Activated CD4-positive, CD25-positive, alpha-beta regulatory T cell treated with anti-CD3 and anti-CD28 coated beads, Interleukin-2, amount 50 U/mL, for 24 hours (primary cell): ENCODE results near the gene JPH4.

Experiments used
- ATAC-seq, 2 donors: fragments of 150-1000 bp; cut with Tn5 transposase; one replicate each; pipeline ENCODE4 v1.10.0; 2021; ENCODE audit warnings: mild to moderate bottlenecking in 1 of 2, moderate library complexity in 1 of 2

Gene JPH4

DNA sequence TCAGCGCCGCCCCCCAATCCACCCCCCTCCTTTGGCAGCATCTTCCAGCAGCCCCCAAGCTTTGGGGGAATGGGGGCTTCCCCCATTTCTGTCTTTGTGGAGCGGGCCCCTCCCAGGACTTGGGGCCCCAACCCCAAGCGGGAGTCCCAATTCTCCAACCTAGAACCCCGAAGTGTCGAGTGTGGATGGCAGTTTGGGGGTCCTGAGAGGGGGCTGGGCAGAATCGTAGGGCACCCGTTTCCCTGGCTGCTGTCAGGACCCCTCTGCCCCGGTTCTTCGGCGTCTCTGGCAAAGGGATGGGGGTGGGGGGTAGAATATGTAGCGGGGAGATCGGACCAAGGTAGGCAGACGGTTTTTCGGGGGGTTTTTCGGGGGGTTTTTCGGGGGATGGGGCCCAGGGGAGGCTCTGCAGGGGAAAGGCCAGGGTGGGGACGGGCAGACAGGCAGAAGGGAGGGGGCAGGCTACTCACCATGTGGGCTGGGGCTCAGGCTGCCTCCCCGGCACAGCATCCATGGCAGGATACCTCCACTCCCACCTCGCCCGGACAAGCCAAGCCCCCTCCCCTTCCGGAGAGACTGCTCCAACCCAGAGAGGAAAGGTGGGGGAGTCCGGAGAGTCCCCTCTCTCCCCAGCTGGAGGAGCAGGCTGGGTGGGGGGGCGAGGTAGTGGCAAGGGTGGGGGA is 739 bp downstream of the JPH4 start:
- no peak for ATAC-seq

DNA sequence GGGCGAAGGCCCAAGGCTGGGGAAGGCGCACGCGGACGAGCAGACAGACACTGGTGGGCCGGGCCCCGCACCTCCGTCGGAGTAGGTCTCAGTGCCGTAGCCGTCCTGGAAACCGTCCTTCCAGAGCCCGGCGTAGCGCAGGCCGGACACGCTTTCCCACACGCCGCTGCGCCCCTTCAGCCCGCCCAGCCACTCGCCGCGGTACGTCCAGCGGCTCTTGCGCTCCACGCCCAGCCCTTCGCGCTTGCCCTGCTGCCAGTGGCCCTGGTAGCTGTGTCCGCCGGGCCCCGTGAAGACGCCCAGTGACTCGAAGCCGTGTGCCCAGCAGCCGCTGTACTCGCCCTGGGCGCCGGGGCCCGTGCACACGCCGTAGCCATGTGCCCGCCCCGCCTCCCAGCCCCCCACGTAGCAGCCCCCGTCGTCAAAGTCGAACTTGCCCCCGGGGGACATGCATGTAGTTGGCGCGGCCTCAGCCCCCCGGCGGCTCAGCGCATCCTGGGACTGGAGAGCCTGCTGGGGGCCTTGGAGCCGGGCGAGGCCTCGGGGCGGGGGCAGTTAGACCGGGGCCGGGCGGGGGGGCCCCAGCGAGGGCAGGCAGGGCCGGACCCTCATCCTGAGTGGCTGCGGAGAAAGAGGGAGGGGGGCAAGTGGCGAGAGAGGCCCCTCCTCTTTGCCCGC is 1.4 kb downstream of the JPH4 start:
- peak in 1 of 2 donors; percentile 21 for ATAC-seq

DNA sequence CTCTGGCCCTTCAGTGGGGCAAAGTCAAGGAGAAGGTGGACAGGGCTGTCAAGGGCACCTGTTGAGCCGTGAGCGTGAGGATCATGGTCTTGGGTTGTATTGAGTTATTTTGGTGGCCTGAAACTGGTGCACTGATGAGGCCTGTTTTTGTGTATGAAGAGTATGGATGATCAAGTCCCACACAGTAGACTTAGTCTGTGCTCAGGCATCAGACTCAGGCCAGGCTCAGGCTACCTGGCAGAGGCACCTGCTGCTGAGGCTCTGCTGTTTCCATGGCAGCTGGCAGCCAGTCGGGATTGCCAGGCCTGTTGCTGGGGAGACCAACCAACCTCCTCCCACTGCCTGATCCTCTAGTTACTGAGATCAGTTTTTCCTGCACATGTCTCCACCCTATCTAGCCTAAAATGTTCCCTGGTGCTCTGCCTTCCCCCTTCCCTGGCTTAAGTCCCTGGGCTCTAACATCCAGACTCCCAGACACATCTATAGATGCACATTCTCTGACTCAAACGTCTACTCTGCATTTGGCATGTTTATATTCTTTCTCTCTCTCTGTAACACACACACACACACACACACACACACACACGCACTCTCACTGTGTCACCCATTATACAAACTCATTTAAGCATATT is 5.1 kb downstream of the JPH4 start:
- ATAC-seq = no peak

DNA sequence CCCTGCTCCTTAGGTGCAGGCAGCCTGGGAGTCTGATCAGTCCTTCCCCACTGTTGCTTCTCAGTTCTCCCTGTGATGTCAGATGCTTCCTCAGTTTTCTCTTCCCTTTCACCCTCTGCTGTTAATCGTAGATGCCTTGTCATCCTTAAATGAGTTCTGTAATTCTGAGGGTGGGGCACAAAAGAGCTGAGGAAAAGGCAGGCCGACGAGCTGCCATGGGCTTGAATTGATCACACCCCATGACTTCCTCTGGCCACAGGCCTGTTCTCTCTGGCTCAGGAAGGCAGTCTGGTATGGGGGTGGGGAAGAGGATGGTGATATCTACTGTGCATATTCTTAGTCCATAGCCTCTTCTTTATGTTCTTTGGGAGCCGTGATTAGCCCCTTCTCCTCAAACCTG is 5.8 kb downstream of the JPH4 start:
- ATAC-seq = no peak

DNA sequence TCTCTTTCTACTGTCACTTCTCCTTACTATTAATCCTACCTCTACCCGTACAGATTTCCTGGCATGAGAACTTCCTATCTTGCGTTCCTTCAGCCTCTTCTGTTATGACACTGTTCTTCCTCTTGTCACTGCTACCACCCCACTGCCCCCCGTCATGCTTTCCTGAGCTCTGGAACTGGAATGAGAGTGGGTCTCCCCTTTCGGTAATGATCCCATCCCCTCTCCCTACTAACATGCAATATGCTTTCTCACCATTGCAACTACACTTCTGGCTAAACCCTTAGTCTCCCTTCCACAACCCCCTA is 6.1 kb downstream of the JPH4 start:
- ATAC-seq = no peak

DNA sequence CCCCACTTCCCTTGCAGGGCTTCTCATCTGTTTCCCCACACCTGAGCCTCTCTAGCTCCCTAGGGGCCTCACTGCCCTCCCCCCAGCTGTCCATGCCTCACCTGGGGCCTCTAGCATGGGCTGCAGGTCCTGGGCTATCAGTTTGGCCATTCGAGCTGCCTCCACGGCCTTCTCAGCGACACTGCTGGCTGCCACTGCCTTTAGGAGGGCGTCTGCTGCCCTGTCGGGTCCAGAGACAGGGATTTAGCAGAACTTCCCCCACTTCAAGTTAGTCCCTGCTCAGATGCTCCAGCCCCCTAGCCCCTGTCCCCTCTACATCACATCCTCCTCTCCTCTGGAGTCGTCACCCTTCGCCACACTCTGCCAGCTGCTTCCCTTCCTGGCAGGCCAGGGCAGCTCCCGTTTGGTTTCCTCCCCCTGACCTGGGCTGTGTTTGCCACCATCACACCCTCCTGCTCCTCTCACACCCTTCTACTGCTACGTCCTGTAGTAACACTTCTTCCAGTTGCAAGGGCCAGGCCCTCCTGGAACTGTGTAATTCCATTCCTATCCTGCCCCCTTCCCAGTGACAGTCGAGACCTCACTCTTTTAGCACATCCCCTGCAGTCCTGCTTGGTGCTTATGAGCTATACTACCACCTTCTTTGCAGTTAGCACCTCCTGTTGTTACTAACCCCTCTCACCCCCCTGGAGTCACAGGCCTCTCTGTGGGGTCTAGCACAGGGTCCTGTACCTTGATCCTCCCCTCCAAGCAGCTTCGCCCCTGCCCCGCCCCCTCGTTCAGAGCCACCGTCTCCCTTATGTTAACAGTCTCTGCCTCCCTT is 6.7 kb downstream of the JPH4 start:
- ATAC-seq = no peak

DNA sequence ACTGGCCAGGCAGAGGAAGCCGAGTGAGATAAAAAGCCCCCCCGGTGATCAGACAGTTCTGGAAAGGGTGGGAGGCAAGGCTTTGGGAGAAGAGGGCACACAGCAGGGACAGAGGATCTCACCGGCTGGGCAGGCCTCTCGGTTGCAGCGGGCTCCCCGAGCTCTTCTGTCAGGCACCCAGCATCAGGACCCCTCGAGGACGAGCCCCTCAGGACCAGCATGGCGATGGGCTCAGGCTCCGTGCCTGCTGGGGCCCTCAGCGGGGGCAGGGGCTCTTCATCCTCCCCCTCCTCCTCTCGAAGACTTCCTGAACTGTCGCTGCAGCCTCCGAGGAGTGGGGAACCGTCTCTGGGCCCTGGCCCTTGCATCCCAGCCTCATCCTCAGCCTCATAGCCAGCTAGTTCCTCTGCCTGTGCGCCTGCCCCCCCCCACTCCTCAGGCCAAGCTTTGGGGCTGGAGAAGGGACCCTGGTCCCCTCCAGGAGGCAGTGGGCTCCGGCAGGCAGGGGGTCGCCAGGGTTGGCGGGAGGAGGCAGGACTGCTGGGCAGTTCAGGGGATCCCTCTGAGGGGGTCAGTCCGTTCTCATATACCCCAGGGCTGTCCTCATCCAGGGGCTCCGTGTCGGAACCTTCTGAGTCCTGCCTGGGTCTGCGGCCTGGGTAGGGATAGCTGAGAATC is 7.6 kb downstream of the JPH4 start:
- no peak for ATAC-seq

DNA sequence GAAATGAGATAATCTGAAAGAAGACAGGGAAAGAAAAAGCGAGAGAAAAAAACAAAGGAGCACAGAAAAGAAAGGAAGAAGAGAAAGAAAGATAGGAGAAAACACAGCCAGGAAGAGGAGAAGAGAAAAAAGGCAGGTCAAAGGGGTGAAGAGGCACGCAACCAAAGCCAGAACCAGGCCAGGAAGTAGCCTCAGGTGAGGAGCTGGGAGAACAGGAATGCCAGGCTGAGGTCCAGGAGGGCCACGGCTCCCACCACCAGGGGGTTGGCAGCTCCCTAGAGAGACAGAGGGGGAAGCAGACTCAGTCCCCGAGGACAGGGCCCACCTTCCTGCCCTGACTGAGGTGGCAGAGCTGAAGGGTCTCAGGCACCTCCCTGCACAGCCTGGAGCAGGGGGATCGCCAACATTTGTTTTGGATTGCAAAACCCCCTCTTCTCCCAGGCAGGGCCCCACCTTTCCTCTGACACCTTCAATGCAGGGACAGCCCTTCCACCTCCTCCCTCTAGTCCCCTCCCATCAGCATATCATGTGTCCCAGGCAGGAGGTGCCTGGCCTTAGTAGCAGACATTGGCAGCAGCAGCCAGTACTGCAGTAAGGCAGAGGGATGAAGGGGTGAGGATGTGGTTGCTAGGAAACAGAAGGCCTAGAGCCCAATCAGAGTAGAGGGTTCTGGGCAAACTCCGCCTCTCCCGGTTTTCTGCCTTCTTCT is 9.0 kb downstream of the JPH4 start:
- ATAC-seq = no peak

DNA sequence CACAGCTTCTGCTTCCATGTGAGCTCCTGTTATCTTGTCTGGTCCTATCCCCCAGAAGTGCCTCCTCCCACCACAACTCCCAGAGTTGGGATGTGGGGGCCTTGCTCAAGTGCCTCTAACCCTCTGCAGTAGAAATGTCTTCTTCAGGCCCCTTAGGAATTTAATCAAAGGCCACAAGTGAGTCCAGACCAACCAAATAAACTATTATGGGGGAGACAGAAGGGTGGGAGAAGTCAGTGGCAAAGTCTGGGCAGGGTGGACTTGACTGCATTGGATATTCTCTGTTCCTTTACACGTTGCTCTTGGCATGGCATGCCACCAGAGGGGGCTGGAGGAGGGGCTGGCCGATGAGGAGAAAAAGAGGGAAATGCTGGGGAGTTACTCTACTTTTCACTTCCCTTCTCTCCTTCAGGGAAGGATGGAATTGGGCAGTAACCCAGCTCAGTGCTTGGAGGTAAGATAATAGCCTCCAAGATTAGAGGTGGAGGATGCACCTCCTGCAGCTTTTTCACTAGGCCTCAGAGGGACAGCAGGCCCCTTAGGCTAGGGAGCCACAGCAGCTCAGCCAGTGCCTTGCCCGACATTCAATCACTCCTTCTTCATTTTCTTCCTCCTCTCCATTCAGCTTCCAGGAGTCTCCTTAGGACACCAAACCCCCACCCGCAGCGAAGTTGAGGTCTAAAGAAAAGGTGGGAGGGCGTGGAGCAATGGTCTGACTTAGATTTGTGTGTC is 9.8 kb downstream of the JPH4 start:
- ATAC-seq = no peak

DNA sequence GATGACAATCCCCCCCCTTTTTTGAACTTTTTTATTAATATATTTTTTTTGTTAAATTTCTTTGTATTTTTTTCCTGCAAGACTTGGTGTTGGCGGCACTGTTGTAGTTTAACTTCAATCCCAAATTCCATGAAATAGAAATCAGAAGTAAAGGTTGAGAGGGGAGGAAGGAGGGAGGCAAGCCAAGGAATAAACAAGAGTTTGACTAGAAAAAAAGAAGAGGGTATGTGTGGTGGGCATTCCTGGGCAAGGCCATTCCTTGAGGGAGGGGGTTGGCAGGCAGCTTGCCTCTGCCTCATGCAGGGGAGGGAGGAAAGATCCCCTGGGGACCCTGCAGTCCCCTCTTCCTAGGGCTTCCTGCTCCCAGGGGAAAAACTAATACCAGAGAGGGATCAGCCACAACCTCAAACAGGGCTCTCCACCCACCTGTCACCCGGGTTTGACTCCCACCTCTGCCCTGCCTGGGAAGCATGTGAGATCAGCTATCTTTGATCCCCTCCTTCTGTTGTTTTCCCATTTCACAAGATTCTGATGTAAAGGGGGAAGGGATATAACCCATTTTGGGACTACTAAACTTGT is 10.5 kb downstream of the JPH4 start:
- no peak for ATAC-seq

DNA sequence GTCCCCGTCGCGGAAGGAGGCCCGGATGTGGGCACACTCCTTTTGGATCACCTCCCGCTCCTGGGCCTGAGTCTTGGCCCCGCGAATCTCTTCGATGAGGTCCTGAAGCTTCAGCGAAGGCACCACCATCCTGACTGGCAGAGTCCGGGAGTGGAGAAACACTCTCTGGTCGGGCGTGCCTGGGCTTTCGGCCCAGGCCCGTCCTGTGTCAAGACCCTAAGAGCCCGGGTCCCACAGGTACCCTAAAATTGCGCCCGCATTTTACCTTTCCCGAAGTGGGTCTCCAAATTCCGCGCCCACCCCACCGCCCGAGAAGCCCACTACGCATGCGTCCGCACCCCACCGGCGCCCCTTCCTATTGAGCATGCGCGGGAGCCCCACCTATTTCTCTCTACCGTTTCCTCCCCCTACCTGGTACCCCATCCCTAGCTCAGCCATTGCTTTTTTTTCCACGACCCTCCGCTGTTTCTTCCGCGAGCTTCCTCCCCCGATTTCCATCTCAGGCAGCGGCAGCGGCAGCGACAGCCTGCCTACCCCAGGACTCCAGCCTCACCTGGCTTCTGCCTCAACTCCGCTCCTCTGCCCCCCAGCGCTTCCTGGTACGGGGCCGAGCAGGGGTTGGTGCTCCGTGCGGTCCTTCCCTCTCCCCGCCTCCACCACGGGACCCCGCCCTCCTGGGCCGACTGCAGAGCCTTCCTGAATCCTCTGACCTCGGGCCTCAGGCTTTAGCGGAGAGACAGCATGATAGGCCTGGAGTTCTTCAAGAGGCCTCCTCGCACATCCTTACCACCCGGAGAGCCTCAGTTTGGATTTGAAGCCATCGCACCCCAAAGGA is 11.2 kb downstream of the JPH4 start, which contains the start of gene AP1G2:
Gene AP1G2 (minus strand): TSS at position 606 of the 835 bp plus-strand sequence. CDS start 477 bp downstream, at position 129.
- ATAC-seq = peak; percentile 97

DNA sequence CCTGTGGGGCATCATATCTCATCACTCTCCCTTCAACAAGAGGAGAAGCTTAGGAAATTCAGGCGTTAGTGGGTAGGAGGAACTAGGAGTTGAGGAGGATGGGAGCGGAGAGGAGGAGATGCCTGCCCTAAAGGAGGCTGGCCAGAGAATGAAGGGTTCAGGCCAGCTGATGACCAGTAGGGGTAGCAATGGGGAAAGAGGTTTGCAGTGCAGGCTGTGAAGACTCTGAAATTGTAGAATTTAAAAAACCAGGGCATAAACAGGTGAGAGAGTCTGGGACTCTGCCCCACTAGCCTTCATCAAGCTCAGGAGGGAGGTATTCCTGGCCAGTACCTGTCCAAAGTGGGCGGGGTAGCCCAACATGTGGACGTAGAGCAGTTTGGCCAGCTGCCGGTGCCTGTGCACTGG is 11.8 kb downstream of the JPH4 start:
- no peak for ATAC-seq

DNA sequence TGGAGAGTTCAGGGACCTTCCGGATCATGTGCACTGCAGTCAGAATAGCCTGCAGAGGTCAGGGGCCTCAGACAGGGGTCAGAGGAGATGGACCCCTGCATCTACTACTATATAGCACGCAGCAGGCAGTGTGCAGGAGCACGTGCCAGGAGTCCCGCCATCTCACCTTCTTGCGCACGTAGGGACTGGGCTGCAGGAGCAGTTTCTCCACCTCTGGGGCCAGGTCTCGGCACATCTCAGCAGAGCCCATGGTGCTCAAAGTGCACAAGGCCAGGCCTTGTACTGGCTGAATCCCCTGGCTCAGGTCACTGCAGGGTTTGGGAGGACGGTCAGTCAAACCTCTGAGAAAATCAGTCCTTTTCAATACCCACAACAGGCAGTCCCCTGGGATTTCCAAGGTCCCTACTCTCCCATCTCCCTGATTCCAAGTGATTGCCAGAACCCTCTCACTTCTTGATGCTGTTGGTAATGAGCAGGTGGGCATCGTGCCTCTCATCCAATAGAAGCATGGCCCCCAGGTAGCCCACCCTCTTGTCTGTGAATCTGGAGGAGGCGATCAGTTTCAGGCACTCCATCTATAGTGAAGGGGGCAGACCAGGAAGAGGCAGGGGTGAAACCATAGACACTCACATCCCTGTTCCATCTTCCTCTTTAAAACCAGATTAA is 12.3 kb downstream of the JPH4 start:
- ATAC-seq = no peak

DNA sequence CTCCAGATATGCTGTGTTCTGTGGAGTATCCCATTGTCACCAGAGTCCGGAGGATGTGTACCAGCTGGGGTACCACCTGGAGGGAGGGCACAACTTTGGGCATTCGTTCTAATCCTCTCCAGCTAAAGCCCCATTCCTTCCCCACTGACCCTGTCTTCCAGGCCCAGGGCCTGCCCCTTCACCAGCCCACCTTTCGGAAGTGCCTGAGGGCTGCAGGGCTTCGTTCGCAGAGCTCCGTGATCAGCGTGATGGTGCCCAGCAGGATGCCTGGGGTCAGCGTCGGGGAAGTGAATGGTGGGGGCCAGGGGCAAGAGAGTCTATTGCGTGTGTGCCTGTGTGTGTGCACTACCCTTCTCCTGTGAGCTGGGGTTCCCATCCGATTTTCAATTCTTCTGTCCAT is 13.0 kb downstream of the JPH4 start:
- ATAC-seq = no peak

DNA sequence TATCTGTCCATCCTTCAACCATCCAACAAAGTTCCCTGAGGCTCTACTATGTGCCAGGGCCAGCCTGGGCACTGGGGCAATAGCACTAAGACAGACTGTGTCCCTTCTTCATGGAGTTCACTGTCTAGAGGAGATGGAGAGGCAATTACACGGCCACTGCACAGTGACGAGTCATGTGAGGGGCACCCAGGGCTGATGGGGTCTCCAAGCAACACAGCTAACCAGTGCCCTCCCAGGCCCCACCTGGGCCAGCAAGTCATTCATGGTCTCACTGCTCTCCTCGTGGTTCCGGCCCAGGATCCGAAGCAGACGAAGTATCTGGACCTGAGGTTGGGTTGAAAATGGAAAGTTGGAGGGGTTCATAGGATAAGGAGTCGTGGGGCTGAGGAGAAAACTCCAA is 13.7 kb downstream of the JPH4 start:
- ATAC-seq = no peak

DNA sequence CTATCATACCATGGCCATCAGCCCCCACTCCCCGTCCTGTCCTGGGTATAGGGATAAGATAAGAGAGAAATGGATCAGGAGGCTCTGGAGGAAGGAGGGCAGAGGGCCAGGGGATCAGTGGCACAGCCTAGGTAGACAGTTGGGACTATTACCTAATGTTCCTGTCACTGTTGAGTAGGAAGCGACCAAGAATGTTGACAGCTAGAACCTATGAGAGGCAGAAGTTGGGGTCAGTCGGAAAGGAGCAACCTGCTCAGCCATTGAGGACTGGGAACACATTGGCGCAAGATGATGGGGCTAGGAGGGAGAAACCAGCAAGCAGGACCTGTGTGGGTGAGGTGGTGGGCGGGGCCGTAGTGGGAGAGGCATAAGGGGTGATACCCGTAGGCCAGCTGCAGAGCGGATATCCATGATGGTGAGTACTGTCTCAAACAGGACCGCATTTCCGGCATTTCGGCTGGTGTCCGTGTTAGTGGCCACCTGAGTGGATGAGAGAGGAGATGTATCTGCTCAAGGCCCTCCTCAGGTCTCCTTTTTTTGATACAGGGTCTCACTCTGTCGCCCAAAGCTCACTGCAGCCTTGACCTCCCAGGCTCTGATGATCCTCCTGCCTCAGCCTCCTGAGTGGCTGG is 14.3 kb downstream of the JPH4 start:
- ATAC-seq = no peak

DNA sequence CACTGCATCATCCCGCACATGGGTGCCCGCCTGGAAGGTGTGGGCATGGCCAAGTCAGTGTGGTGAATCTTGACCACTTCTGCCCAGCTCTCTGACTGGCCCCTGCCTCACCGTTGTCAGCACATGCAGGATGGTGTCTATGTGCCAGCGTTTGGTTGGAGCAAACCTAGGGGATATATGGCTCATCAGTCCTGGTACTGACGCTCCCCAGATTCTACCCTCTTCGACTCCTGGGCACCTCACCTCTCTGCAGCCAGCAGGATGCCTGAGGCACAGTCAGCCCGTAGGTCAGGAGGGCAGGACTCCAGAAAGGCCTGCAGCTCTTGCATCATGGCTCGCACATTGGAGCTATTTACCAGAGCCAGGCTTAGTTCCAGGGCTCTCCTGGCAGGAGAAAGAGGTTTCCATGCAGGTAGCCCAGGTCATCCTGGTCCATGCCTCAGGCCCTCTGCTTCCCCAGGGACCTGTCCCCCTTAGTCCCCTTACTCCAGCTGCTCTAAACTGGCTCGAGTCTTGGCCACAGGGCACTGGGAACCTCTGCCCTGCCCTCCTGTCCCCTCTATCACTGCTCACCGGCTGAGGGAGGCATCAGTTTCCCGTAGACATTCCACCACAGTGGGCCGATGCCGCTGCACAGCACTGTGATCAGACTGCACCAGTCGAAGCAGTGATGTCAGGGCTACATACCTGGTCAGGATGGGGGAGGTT is 15.0 kb downstream of the JPH4 start:
- ATAC-seq = no peak

DNA sequence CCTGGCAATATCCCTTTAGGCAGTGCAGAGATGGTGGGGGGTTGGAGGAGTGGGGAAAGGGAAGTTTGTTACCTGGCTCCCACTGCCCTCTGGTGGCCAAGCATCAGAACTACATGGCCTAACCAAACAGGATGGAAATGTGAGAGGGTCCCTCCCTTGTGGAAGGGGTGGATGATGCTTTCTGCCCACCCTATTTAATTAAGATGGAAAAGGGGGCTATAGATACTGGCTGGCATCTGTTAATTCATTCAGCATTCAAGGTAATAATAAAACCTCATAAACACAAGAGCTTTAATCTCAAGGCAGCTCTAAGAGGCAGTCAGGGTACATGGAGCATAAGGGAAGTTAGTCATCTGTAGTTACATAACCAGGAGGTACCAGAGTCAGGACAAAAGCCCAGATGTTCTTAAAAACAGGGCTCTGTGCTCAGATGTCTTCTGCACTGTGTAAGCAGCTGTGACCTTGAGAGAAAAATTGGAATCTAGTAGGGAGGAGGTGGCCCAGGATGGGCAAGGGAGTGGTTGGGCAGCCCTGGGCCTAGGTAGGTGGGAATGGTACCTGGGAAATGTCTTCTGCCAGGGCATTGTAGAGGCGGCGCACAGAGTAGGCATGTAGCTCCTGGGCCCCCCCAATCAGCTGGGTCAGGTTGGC is 15.6 kb downstream of the JPH4 start:
- no peak for ATAC-seq
